IPS-20b (cell line): Measurements from ENCODE around the gene C16orf95.

Experiments used
- H3K27ac ChIP-seq: one replicate; pipeline ENCODE4 v1.5.1; 2013; ENCODE audit warnings: low read length
- H3K27me3 ChIP-seq: 2 replicates; pipeline ENCODE4 v1.6.1; 2013; ENCODE audit warnings: mild to moderate bottlenecking, low read length, inconsistent platforms; ENCODE audit not compliant: insufficient read depth
- H3K36me3 ChIP-seq: 2 replicates; pipeline ENCODE4 v1.6.1; 2013; ENCODE audit warnings: low read depth, mild to moderate bottlenecking, inconsistent platforms, low read length, moderate library complexity; ENCODE audit not compliant: insufficient read depth
- H3K4me1 ChIP-seq: 2 replicates; pipeline ENCODE4 v1.6.1; 2013; ENCODE audit warnings: mild to moderate bottlenecking, control low read depth, inconsistent platforms, low read length, moderate library complexity; ENCODE audit not compliant: insufficient read depth
- H3K4me3 ChIP-seq: 2 replicates; pipeline ENCODE4 v1.5.1; 2013; ENCODE audit warnings: mild to moderate bottlenecking, low read length, inconsistent platforms
- H3K9ac ChIP-seq: 2 replicates; pipeline ENCODE4 v1.6.1; 2013; ENCODE audit warnings: low read depth, mild to moderate bottlenecking, inconsistent platforms, low read length, moderate library complexity
- H3K9me3 ChIP-seq: 2 replicates; pipeline ENCODE4 v1.6.1; 2013; ENCODE audit warnings: mild to moderate bottlenecking, low read depth, low read length, inconsistent platforms; ENCODE audit not compliant: insufficient read depth

Gene C16orf95

GRCh38 chr16:87305505-87306391 is 11.4 kb downstream of the C16orf95 start:
- Histone ChIP-seq H3K27ac (no peak overlapping the region), H3K9me3 (no peaks in the 10 kb centered on the region), H3K4me3 (no peak overlapping the region), H3K9ac (0 out of 2 replicates have a peak overlapping the region, but pooled peaks have one; percentile 32), H3K4me1 (peaks cover 6% of the 10 kb centered on the region), H3K36me3 (no peaks in the 10 kb centered on the region), H3K27me3 (no peaks in the 10 kb centered on the region)

DNA sequence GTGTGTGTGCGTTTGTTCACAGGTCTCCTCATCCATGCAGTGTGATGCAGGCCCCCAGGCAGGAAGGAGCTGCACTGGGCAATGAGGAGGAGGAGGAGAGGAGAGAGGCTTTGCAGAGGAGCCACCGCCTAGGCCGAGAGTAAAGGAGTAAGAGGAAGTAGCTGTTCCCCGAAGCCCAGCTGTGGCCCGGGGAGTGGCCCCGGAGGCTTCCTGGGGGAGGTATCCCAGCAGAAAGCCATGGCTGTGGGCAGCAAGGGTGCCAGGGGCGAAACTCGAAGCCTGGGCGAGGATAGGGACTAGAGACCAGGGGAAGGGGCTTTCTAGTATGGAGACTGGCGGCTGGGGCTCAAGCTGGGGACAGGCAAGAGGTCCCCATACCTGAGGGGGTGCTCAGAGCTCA is 12.2 kb downstream of the C16orf95 start:
- no peak overlapping the region for H3K4me3 ChIP-seq
- no peaks in the 10 kb centered on the region for H3K9me3 ChIP-seq
- H3K9ac ChIP-seq = no peak overlapping the region
- no peaks in the 10 kb centered on the region for H3K36me3 ChIP-seq
- H3K27ac ChIP-seq = no peak overlapping the region
- H3K4me1 ChIP-seq = peaks cover 6% of the 10 kb centered on the region
- H3K27me3 ChIP-seq = no peaks in the 10 kb centered on the region

DNA sequence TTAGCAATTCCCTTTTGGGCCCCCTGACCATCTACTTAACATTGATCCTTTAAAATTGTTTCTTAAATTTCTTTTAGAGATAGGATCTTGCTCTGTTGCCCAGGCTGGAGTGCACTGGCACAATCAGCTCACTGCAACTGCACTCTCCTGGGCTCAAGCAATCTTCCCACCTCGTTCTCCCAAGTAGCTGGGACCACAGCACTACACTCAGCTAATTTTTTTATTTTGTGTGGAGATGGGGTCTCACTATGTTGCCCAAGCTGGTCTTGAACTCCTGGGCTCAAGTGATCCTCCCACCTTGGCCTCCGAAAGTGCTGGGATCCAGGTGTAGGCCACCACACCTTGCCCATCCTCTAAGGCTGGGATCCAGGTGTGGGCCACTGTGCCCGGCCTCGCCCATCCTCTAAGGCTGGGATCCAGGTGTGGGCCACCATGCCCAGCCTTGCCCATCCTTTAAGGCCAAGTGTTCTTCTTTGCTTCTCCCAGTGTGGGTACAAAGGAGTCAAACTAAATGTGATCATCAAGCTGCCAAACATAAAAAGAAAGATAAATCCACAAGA is 13.2 kb downstream of the C16orf95 start:
- H3K9me3 ChIP-seq = no peaks in the 10 kb centered on the region
- no peak overlapping the region for H3K27ac ChIP-seq
- H3K4me1 ChIP-seq = peaks cover 6% of the 10 kb centered on the region
- no peaks in the 10 kb centered on the region for H3K36me3 ChIP-seq
- no peak overlapping the region for H3K4me3 ChIP-seq
- no peaks in the 10 kb centered on the region for H3K27me3 ChIP-seq
- no peak overlapping the region for H3K9ac ChIP-seq

- Histone ChIP-seq H3K36me3 (no peaks in the 10 kb centered on the region), H3K9me3 (no peaks in the 10 kb centered on the region), H3K4me1 (peaks cover 6% of the 10 kb centered on the region), H3K27ac (no peak overlapping the region), H3K4me3 (no peak overlapping the region), H3K27me3 (no peaks in the 10 kb centered on the region), H3K9ac (no peak overlapping the region)
Measured at GRCh38 chr16:87303431-87303930, 13.7 kb downstream of the C16orf95 start.

DNA sequence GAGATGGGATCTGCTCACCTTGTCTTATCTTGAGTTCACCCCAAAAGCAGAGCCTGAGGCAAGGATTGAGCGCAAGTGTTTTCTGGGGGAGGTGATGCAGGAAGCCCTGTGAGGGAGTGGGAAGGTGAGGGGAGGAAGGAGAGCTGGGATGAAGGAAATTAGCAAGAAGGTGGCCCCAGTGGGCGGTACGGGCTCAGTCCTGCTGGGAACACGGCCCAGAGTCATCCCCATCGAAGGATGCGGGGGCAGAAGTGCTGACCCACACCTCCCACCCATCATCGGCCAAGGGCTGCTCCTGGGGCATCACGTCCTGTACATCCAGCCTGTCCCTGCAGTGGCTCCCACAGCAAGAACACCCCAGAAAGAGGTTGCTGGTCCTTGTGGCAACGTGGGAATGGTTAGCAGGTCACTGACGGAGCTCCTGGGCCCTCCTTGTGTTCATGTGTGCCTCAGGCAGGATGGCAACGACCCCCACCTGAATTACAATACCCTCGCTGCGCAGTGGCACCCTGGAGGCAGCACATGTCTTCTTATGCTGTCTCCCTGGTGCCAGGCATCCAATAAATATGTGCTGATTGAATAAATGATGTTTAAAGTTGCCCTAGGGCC is 18.2 kb downstream of the C16orf95 start:
- Histone ChIP-seq H3K9me3 (no peaks in the 10 kb centered on the region), H3K27me3 (no peaks in the 10 kb centered on the region), H3K4me1 (no peaks in the 10 kb centered on the region), H3K36me3 (no peaks in the 10 kb centered on the region), H3K9ac (no peak overlapping the region), H3K27ac (no peak overlapping the region), H3K4me3 (no peak overlapping the region)

GRCh38 chr16:87297918-87298631 is 19.1 kb downstream of the C16orf95 start:
- Histone ChIP-seq H3K9ac (no peak overlapping the region), H3K27ac (no peak overlapping the region), H3K27me3 (no peaks in the 10 kb centered on the region), H3K4me3 (no peak overlapping the region), H3K4me1 (no peaks in the 10 kb centered on the region), H3K9me3 (no peaks in the 10 kb centered on the region), H3K36me3 (no peaks in the 10 kb centered on the region)

- H3K9ac ChIP-seq = no peak overlapping the region
Measured at GRCh38 chr16:87297407-87297806, 19.8 kb downstream of the C16orf95 start.

GRCh38 chr16:87295661-87296531 is 21.3 kb downstream of the C16orf95 start:
- Histone ChIP-seq H3K9ac (no peak overlapping the region), H3K4me3 (no peak overlapping the region), H3K4me1 (no peaks in the 10 kb centered on the region), H3K27ac (no peak overlapping the region), H3K9me3 (peaks cover 6% of the 10 kb centered on the region; the same call in 1 of the 2 replicates), H3K27me3 (no peaks in the 10 kb centered on the region), H3K36me3 (no peaks in the 10 kb centered on the region)

More at GRCh38 chr16:87297407-87297806, 19.8 kb downstream of the C16orf95 start:
- no peaks in the 10 kb centered on the region for H3K36me3 ChIP-seq
- no peaks in the 10 kb centered on the region for H3K27me3 ChIP-seq
- no peak overlapping the region for H3K4me3 ChIP-seq
- no peaks in the 10 kb centered on the region for H3K4me1 ChIP-seq
- no peak overlapping the region for H3K27ac ChIP-seq
- H3K9me3 ChIP-seq = peaks cover 1% of the 10 kb centered on the region; the same call in 1 of the 2 replicates

- H3K27me3 ChIP-seq = no peaks in the 10 kb centered on the region
- peaks cover 6% of the 10 kb centered on the region; the same call in 1 of the 2 replicates for H3K9me3 ChIP-seq
- H3K9ac ChIP-seq = no peak overlapping the region
- H3K4me3 ChIP-seq = no peak overlapping the region
- no peak overlapping the region for H3K27ac ChIP-seq
- H3K4me1 ChIP-seq = no peaks in the 10 kb centered on the region
- H3K36me3 ChIP-seq = no peaks in the 10 kb centered on the region
Measured at GRCh38 chr16:87295259-87295658, 21.9 kb downstream of the C16orf95 start.

GRCh38 chr16:87293990-87294389 is 23.2 kb downstream of the C16orf95 start:
- Histone ChIP-seq H3K4me1 (no peaks in the 10 kb centered on the region), H3K9me3 (peaks cover 6% of the 10 kb centered on the region; the same call in 1 of the 2 replicates), H3K9ac (no peak overlapping the region), H3K27ac (no peak overlapping the region), H3K27me3 (no peaks in the 10 kb centered on the region), H3K36me3 (no peaks in the 10 kb centered on the region), H3K4me3 (no peak overlapping the region)
